Astrocyte (in vitro differentiated cells and primary cell): ENCODE measurements around the gene SAA4. TPM values are rescaled to one million over a fixed set of nuclear protein-coding genes. Genes with fewer than 3 reads are reported as not detected.
"Not testable (repeated sequence)": the region's sequence is repeated elsewhere in the genome, so short reads cannot be mapped to it uniquely, and the experiment has no call there.

ENCODE experiments used
- DNase-seq: peaks from one replicate; pipeline ENCODE4 v3.0.0-alpha.2; 2010; ENCODE audit warnings: low read depth
- FAIRE-seq: peaks from 2 replicates; lab custom pipeline; 2011; peaks lifted over from hg19 to GRCh38; lab: Jason Lieb, UNC
- H2AFZ ChIP-seq: 2 replicates; pipeline ENCODE4 v1.6.0; 2012; ENCODE audit warnings: low read depth, low read length, inconsistent platforms
- H3K27ac ChIP-seq: 2 replicates; pipeline ENCODE4 v1.5.1; 2011; ENCODE audit warnings: low read depth, low read length, inconsistent platforms
- H3K27me3 ChIP-seq: 2 replicates; pipeline ENCODE4 v1.6.0; 2011; ENCODE audit warnings: low read length, inconsistent platforms; ENCODE audit not compliant: insufficient read depth
- H3K36me3 ChIP-seq: 2 replicates; pipeline ENCODE4 v1.5.1; 2011; ENCODE audit warnings: low read length, inconsistent platforms; ENCODE audit not compliant: insufficient read depth
- H3K4me1 ChIP-seq: 2 replicates; pipeline ENCODE4 v1.5.1; 2011; ENCODE audit warnings: low read length, inconsistent platforms; ENCODE audit not compliant: insufficient read depth
- H3K4me2 ChIP-seq: 2 replicates; pipeline ENCODE4 v1.6.0; 2012; ENCODE audit warnings: low read length, inconsistent platforms
- H3K4me3 ChIP-seq: 2 replicates; pipeline ENCODE4 v1.5.1; 2011; ENCODE audit warnings: low read depth, mild to moderate bottlenecking, low read length, inconsistent platforms; ENCODE audit not compliant: insufficient read depth
- H3K79me2 ChIP-seq: 2 replicates; pipeline ENCODE4 v1.6.0; 2012; ENCODE audit warnings: mild to moderate bottlenecking, low read length, inconsistent platforms; ENCODE audit not compliant: insufficient read depth
- H3K9ac ChIP-seq: 2 replicates; pipeline ENCODE4 v1.6.0; 2012; ENCODE audit warnings: mild to moderate bottlenecking, low read length, inconsistent platforms
- H3K9me3 ChIP-seq: 2 replicates; pipeline ENCODE4 v1.5.1; 2012; ENCODE audit warnings: low read depth, mild to moderate bottlenecking, low read length, inconsistent platforms; ENCODE audit not compliant: insufficient read depth
- H4K20me1 ChIP-seq: 2 replicates; pipeline ENCODE4 v1.6.0; 2012; ENCODE audit warnings: low read length, inconsistent platforms; ENCODE audit not compliant: insufficient read depth
- H3K27ac Mint-ChIP-seq: one replicate; pipeline ENCODE4 v1.8.0; 2021; ENCODE audit warnings: mild to moderate bottlenecking, mixed read lengths; ENCODE audit not compliant: unreplicated experiment
- H3K27me3 Mint-ChIP-seq: one replicate; pipeline ENCODE4 v1.8.0; 2021; ENCODE audit warnings: low read depth, mixed read lengths; ENCODE audit not compliant: unreplicated experiment
- H3K36me3 Mint-ChIP-seq: one replicate; pipeline ENCODE4 v1.8.0; 2021; ENCODE audit warnings: low read depth, mixed read lengths; ENCODE audit not compliant: unreplicated experiment
- H3K4me1 Mint-ChIP-seq: one replicate; pipeline ENCODE4 v1.8.0; 2021; ENCODE audit warnings: low read depth, mixed read lengths; ENCODE audit not compliant: unreplicated experiment
- H3K4me3 Mint-ChIP-seq: one replicate; pipeline ENCODE4 v1.8.0; 2021; ENCODE audit warnings: mild to moderate bottlenecking, moderate library complexity, mixed read lengths; ENCODE audit not compliant: unreplicated experiment
- H3K9me3 Mint-ChIP-seq: one replicate; pipeline ENCODE4 v1.8.0; 2021; ENCODE audit warnings: mild to moderate bottlenecking, mixed read lengths; ENCODE audit not compliant: unreplicated experiment
- EZH2 ChIP-seq: IDR thresholded peaks from 2 replicates; pipeline ENCODE4 v1.6.1; 2012; ENCODE audit warnings: mild to moderate bottlenecking, low read length, inconsistent platforms; ENCODE audit not compliant: insufficient read depth
- total RNA-seq: library from RNA; stranded (reverse); gene quantifications from 2 replicates; pipeline ENCODE4 v1.2.1, GENCODE V29; 2021
- TF ChIP-seq, protein P1 (sequence below): IDR thresholded peaks from 2 replicates; pipeline ENCODE4 v1.5.1; 2011; ENCODE audit warnings: low read depth, mild to moderate bottlenecking, inconsistent platforms, low read length, moderate library complexity; ENCODE audit not compliant: insufficient read depth

The SAA4 gene
- total RNA-seq, 1 donor from 2014 or later, result not detected

DNA sequence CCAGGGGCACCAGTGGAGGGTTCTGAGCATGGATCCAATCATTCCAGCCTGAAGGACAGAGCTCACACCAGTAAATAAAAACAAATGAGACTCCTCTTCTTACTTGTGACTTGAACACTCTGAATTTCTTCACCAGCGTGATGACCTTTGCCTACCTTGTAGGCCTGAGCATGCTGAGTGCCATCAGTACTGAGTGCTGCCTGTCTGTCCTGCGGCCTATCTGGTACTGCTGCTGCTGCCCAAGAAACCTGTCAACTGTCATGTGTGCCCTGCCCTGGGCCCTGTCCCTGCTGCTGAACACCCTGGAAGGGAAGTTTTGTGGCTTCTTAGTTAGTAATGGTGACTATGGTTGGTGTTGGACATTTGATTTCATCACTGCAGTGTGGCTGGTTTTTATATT lies 40.1 kb downstream of the SAA4 start:
- Mint-ChIP-seq H3K4me3 (no peak overlapping the region), H3K27me3 (peaks cover 16% of the 10 kb centered on the region), H3K9me3 (peaks cover 7% of the 10 kb centered on the region), H3K36me3 (no peaks in the 10 kb centered on the region), H3K4me1 (no peaks in the 10 kb centered on the region), H3K27ac (no peak overlapping the region)
- Histone ChIP-seq H3K79me2 (no peaks in the 10 kb centered on the region), H3K27me3 (peaks cover 6% of the 10 kb centered on the region), H2AFZ (no peak overlapping the region), H3K27ac (no peak overlapping the region), H3K4me3 (no peak overlapping the region), H3K9me3 (no peaks in the 10 kb centered on the region), H3K36me3 (no peaks in the 10 kb centered on the region), H3K4me2 (no peak overlapping the region), H3K9ac (no peak overlapping the region), H3K4me1 (no peaks in the 10 kb centered on the region), H4K20me1 (no peaks in the 10 kb centered on the region)
- no peak for FAIRE-seq
- no peak for DNase-seq
- TF ChIP-seq EZH2, result no peak
- TF ChIP-seq, protein P1, sequence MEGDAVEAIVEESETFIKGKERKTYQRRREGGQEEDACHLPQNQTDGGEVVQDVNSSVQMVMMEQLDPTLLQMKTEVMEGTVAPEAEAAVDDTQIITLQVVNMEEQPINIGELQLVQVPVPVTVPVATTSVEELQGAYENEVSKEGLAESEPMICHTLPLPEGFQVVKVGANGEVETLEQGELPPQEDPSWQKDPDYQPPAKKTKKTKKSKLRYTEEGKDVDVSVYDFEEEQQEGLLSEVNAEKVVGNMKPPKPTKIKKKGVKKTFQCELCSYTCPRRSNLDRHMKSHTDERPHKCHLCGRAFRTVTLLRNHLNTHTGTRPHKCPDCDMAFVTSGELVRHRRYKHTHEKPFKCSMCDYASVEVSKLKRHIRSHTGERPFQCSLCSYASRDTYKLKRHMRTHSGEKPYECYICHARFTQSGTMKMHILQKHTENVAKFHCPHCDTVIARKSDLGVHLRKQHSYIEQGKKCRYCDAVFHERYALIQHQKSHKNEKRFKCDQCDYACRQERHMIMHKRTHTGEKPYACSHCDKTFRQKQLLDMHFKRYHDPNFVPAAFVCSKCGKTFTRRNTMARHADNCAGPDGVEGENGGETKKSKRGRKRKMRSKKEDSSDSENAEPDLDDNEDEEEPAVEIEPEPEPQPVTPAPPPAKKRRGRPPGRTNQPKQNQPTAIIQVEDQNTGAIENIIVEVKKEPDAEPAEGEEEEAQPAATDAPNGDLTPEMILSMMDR, result no peak

DNA sequence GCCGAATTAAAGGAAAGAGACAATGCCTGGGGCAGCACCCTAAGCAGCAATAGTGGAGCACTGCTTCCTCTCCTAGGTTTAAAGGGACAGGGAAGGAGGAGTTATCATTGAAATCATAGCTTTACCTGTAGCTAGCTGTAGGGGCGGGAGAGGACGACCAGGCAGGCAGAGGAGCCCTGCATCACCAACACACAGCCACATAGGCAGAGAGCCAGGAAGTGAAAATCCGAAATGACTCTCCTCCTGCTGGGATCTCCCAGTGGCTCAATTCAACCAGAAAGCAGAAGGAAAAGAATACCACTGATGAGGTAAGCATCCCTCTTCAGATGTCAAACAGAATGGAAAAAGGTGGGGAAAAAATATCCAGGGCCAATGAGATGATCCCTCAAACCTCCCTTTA lies 43.6 kb downstream of the SAA4 start:
- no peak overlapping the region for H3K4me3 ChIP-seq

DNA sequence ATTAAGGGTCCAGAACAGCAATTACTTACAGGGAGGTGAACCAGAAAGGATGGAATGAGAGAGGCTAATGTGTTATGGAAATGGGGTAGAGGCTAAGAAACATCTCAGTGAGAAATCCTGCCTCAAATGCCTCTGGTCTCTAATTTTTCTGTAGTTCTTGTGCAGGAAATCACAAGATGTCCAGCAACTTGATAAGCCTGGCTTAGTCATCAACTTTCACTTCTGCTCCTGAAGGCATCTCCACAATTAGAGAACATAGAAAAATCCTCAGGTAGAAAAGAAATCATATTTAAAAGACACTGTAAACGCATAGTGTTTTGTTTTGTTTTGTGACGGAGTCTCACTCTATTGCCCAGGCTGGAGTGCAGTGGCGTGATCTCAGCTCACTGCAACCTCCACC lies 45.2 kb downstream of the SAA4 start:
- TF ChIP-seq, protein P1, result no peak
- TF ChIP-seq EZH2, result no peak
- Histone ChIP-seq H3K36me3 (no peaks in the 10 kb centered on the region), H3K4me1 (no peaks in the 10 kb centered on the region)

More for the DNA sequence above, 43.6 kb downstream of the SAA4 start:
- H3K4me2 ChIP-seq, result no peak overlapping the region
- H4K20me1 ChIP-seq, result no peaks in the 10 kb centered on the region
- H2AFZ ChIP-seq, result no peak overlapping the region
- Mint-ChIP-seq H3K4me3 (no peak overlapping the region), H3K36me3 (no peaks in the 10 kb centered on the region), H3K27me3 (peaks cover 16% of the 10 kb centered on the region), H3K9me3 (no peaks in the 10 kb centered on the region), H3K4me1 (no peaks in the 10 kb centered on the region), H3K27ac (no peak overlapping the region)
- no peak overlapping the region for H3K27ac ChIP-seq
- H3K9ac ChIP-seq, result no peak overlapping the region
- no peaks in the 10 kb centered on the region for H3K36me3 ChIP-seq
- H3K27me3 ChIP-seq, result peaks cover 6% of the 10 kb centered on the region
- FAIRE-seq, result no peak
- H3K9me3 ChIP-seq, result no peaks in the 10 kb centered on the region
- no peaks in the 10 kb centered on the region for H3K4me1 ChIP-seq
- no peak for TF ChIP-seq EZH2
- TF ChIP-seq, protein P1, result no peak
- H3K79me2 ChIP-seq, result no peaks in the 10 kb centered on the region
- no peak for DNase-seq

DNA sequence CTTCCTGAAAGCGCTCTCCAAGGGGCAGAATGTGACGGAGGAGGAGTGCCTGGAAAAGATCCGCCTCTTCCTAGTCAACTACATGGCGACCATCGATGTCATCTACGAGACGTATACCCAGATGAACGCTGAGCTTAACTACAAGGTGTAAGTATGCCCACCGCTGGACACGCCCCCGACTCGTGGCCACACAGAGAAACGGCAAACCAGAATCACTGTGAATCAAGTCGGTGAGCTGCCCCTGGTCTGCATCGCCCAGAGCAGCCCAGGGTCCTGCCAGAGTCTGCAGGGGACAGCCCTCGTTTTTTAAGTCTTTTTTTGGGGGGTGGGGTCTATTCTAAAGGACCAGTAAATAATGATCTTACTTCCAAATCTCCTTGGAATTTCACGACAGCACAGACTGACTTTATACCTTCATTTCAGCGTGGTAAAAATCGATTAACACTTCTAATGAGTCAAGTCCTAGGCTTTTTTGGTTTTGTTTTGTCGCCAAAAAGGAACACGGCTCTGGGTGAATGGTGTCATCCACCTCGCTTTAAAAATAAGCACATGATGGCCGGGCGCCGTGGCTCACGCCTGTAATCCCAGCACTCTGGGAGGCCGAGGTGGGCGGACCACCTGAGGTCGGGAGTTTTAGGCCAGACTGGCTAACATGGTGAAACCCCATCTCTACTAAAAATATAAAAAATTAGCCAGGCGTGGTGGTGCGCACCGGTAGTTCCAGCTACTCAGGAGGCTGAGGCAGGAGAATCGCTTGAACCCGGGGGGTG lies 46.9 kb downstream of the SAA4 start:
- not testable (repeated sequence) for H2AFZ ChIP-seq, H3K36me3 ChIP-seq

More for the DNA sequence above, 45.2 kb downstream of the SAA4 start:
- H3K4me3 Mint-ChIP-seq, result no peak overlapping the region
- H2AFZ ChIP-seq, result no peak overlapping the region
- H4K20me1 ChIP-seq, result no peaks in the 10 kb centered on the region
- H3K27ac ChIP-seq, result no peak overlapping the region
- H3K27me3 Mint-ChIP-seq, result peaks cover 13% of the 10 kb centered on the region
- H3K79me2 ChIP-seq, result no peaks in the 10 kb centered on the region
- H3K4me3 ChIP-seq, result no peak overlapping the region
- H3K9me3 ChIP-seq, result no peaks in the 10 kb centered on the region
- peaks cover 6% of the 10 kb centered on the region for H3K27me3 ChIP-seq
- no peak overlapping the region for H3K4me2 ChIP-seq
- no peak overlapping the region for H3K9ac ChIP-seq
- H3K36me3 Mint-ChIP-seq, result no peaks in the 10 kb centered on the region
- DNase-seq (no peak), FAIRE-seq (no peak)
- H3K4me1 Mint-ChIP-seq, result no peaks in the 10 kb centered on the region
- H3K9me3 Mint-ChIP-seq, result no peaks in the 10 kb centered on the region
- no peak overlapping the region for H3K27ac Mint-ChIP-seq

More for the DNA sequence above, 46.9 kb downstream of the SAA4 start:
- not testable (repeated sequence) for H3K27ac Mint-ChIP-seq, H3K9ac ChIP-seq, H3K4me1 Mint-ChIP-seq, H3K9me3 Mint-ChIP-seq, FAIRE-seq, H3K27me3 ChIP-seq, H3K27ac ChIP-seq, H3K4me1 ChIP-seq, DNase-seq, H3K27me3 Mint-ChIP-seq, H3K79me2 ChIP-seq, H3K9me3 ChIP-seq, H4K20me1 ChIP-seq, H3K4me2 ChIP-seq, H3K36me3 Mint-ChIP-seq, H3K4me3 Mint-ChIP-seq, H3K4me3 ChIP-seq
